Measurements from ENCODE around the gene KANSL2.
A peak's percentile ranks its signal among the peaks of the same experiment; 100 is the strongest.
"Not testable (repeated sequence)": the region's sequence is repeated elsewhere in the genome, so short reads cannot be mapped to it uniquely, and the experiment has no call there.

Gene KANSL2

GRCh38 chr12:48681710-48682532 lies at the start of gene KANSL2:
KANSL2 (minus strand) TSS chr12:48682238; CDS start chr12:48681632, 606 bp downstream.
- peaks cover 35% of the 10 kb centered on the region for H3K4me1 ChIP-seq (ENCODE audit: control insufficient read depth, low read length)
- H3K36me3 ChIP-seq (ENCODE audit: control insufficient read depth, low read length): peaks cover 49% of the 10 kb centered on the region
- no peaks in the 10 kb centered on the region for H3K27me3 ChIP-seq (ENCODE audit: control insufficient read depth, low read length)
- H3K4me3 ChIP-seq (ENCODE audit: low read length): peak within 1 kb of the TSS; percentile 96
- peak within 1 kb of the TSS; percentile 77 for H3K4me2 ChIP-seq (ENCODE audit: low read length)
- TF ChIP-seq EZH2phosphoT487 (IDR thresholded peaks at IDR 0.05; ENCODE audit: borderline replicate concordance, low read length) (no peak), CTCF (IDR thresholded peaks at IDR 0.05; ENCODE audit: low read depth, low read length, poor library complexity, severe bottlenecking) (no peak)
- peak within 1 kb of the TSS; percentile 51 for H3K27ac ChIP-seq (ENCODE audit: low read depth, low read length)
- peaks cover 6% of the 10 kb centered on the region for H3F3A ChIP-seq (ENCODE audit: control insufficient read depth, insufficient read depth)
- H3K9me2 ChIP-seq (replicated peaks; ENCODE audit: control insufficient read depth, low read length): no peaks in the 10 kb centered on the region
- peaks cover 52% of the 10 kb centered on the region for H3K79me2 ChIP-seq (ENCODE audit: control insufficient read depth, low read length)
- H3K9me3 ChIP-seq (ENCODE audit: control insufficient read depth, insufficient read depth, low read length): no peaks in the 10 kb centered on the region
- H4K20me1 ChIP-seq (ENCODE audit: control insufficient read depth, insufficient read depth, low read depth, low read length): peaks cover 15% of the 10 kb centered on the region; the same call in 1 of the 2 replicates

GRCh38 chr12:48728807-48729206 lies 46.8 kb upstream of the KANSL2 start:
- Histone ChIP-seq H3K9me2 (replicated peaks; ENCODE audit: control insufficient read depth, low read length) (no peaks in the 10 kb centered on the region), H3F3A (ENCODE audit: control insufficient read depth, insufficient read depth) (no peaks in the 10 kb centered on the region), H3K4me2 (ENCODE audit: low read length) (no peak overlapping the region), H3K4me1 (ENCODE audit: control insufficient read depth, low read length) (no peaks in the 10 kb centered on the region), H4K20me1 (ENCODE audit: control insufficient read depth, insufficient read depth, low read depth, low read length) (no peaks in the 10 kb centered on the region), H3K27ac (ENCODE audit: low read depth, low read length) (no peak overlapping the region), H3K4me3 (ENCODE audit: low read length) (no peak overlapping the region), H3K9me3 (ENCODE audit: control insufficient read depth, insufficient read depth, low read length) (no peaks in the 10 kb centered on the region), H3K79me2 (ENCODE audit: control insufficient read depth, low read length) (no peaks in the 10 kb centered on the region), H3K27me3 (ENCODE audit: control insufficient read depth, low read length) (no peaks in the 10 kb centered on the region), H3K36me3 (ENCODE audit: control insufficient read depth, low read length) (no peaks in the 10 kb centered on the region)
- TF ChIP-seq EZH2phosphoT487 (IDR thresholded peaks at IDR 0.05; ENCODE audit: borderline replicate concordance, low read length): no peak
- no peak for TF ChIP-seq CTCF (IDR thresholded peaks at IDR 0.05; ENCODE audit: low read depth, low read length, poor library complexity, severe bottlenecking)

DNA sequence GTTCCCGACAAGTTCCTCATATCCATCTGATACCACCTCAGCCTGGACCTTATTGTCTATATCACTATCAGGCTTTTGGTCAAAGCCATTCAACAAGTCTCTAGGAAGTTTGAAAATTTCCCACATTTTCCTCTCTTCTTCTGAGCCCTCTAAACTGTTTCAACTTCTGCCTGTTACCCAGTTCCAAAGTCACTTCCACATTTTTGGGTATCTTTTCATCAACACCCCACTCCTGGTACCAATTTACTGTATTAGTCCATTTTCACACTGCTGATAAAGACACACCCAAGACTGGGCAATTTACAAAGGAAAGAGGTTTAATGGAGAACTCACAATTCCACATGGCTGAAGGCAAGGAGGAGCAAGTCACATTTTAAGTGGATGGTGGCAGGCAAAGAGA lies 38.7 kb upstream of the KANSL2 start:
- not testable (repeated sequence) for H3K4me2 ChIP-seq (ENCODE audit: low read length); H3F3A ChIP-seq (ENCODE audit: control insufficient read depth, insufficient read depth); H3K4me1 ChIP-seq (ENCODE audit: control insufficient read depth, low read length); H3K27me3 ChIP-seq (ENCODE audit: control insufficient read depth, low read length); H3K27ac ChIP-seq (ENCODE audit: low read depth, low read length); H4K20me1 ChIP-seq (ENCODE audit: control insufficient read depth, insufficient read depth, low read depth, low read length); H3K9me2 ChIP-seq (replicated peaks; ENCODE audit: control insufficient read depth, low read length); H3K4me3 ChIP-seq (ENCODE audit: low read length)
- Histone ChIP-seq H3K36me3 (ENCODE audit: control insufficient read depth, low read length) (peaks cover 11% of the 10 kb centered on the region), H3K79me2 (ENCODE audit: control insufficient read depth, low read length) (peaks cover 18% of the 10 kb centered on the region), H3K9me3 (ENCODE audit: control insufficient read depth, insufficient read depth, low read length) (peaks cover 17% of the 10 kb centered on the region)

DNA sequence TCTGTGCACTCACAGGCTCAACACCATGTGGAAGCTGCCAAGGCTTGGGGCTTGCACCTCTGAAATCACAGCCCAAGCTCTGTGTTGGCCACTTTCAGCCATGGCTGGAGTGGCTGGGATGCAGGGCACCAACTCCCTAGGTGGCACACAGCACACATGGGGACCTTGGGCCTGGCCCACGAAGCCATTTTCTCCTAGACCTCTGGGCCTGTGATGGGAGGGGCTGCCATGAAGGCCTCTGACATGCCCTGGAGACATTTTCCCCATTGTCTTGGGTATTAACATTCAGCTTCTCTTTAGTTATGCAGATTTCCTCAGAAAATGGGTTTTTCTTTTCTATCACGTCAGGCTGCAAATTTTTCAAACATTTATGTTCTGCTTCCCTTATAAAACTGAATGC lies 38.1 kb upstream of the KANSL2 start:
- not testable (repeated sequence) for H3K4me2 ChIP-seq (ENCODE audit: low read length); H3F3A ChIP-seq (ENCODE audit: control insufficient read depth, insufficient read depth); H3K4me1 ChIP-seq (ENCODE audit: control insufficient read depth, low read length); H4K20me1 ChIP-seq (ENCODE audit: control insufficient read depth, insufficient read depth, low read depth, low read length); H3K4me3 ChIP-seq (ENCODE audit: low read length); H3K27ac ChIP-seq (ENCODE audit: low read depth, low read length); H3K9me2 ChIP-seq (replicated peaks; ENCODE audit: control insufficient read depth, low read length); H3K27me3 ChIP-seq (ENCODE audit: control insufficient read depth, low read length)
- H3K9me3 ChIP-seq (ENCODE audit: control insufficient read depth, insufficient read depth, low read length): peaks cover 17% of the 10 kb centered on the region
- peaks cover 24% of the 10 kb centered on the region for H3K79me2 ChIP-seq (ENCODE audit: control insufficient read depth, low read length)
- H3K36me3 ChIP-seq (ENCODE audit: control insufficient read depth, low read length): peaks cover 15% of the 10 kb centered on the region

DNA sequence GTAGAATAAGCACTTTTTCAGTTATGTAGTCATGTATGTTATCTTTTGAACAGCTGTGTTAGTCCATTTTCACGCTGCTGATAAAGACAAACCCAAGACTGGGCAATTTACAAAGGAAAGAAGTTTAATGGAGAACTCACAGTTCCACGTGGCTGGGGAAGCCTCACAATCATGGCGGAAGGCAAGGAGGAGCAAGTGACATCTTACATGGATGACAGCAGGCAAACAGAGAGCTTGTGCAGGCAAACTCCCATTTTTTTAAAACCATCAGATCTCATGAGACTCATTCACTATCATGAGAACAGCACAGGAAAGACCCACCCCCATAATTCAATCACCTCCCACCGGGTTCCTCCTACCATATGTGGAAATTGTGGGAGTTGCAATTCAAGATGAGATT lies 37.0 kb upstream of the KANSL2 start:
- H3K27ac ChIP-seq (ENCODE audit: low read depth, low read length); H4K20me1 ChIP-seq (ENCODE audit: control insufficient read depth, insufficient read depth, low read depth, low read length); H3K4me2 ChIP-seq (ENCODE audit: low read length); H3K27me3 ChIP-seq (ENCODE audit: control insufficient read depth, low read length); H3F3A ChIP-seq (ENCODE audit: control insufficient read depth, insufficient read depth); H3K9me2 ChIP-seq (replicated peaks; ENCODE audit: control insufficient read depth, low read length); H3K4me3 ChIP-seq (ENCODE audit: low read length): not testable (repeated sequence)
- Histone ChIP-seq H3K79me2 (ENCODE audit: control insufficient read depth, low read length) (peaks cover 35% of the 10 kb centered on the region), H3K36me3 (ENCODE audit: control insufficient read depth, low read length) (peaks cover 26% of the 10 kb centered on the region), H3K9me3 (ENCODE audit: control insufficient read depth, insufficient read depth, low read length) (peaks cover 17% of the 10 kb centered on the region), H3K4me1 (ENCODE audit: control insufficient read depth, low read length) (peaks cover 21% of the 10 kb centered on the region)
